CD14-positive monocyte (primary cell): ENCODE measurements around the gene NXPH1. TPM values are rescaled to one million over a fixed set of nuclear protein-coding genes. Genes with fewer than 3 reads are reported as not detected.
A peak's percentile ranks its signal among the peaks of the same experiment; 100 is the strongest.

Experiments
- DNase-seq, 3 donors: peaks; one replicate each; pipeline ENCODE4 v3.0.0-alpha.2; 2011 to 2022
- H2AFZ ChIP-seq: 2 replicates; pipeline ENCODE4 v1.6.0; 2012; ENCODE audit warnings: mild to moderate bottlenecking, low read depth, low read length, inconsistent platforms; ENCODE audit not compliant: insufficient read depth, poor library complexity, severe bottlenecking
- H3K27ac ChIP-seq, 2 donors: 1 replicate in 1 of 2; 2 replicates in 1 of 2; pipeline ENCODE4 v1.5.1; 2012 to 2013; ENCODE audit warnings: low read length in 2 of 2, control low read depth in 1 of 2, inconsistent platforms in 1 of 2, low read depth in 1 of 2, mild to moderate bottlenecking in 1 of 2
- H3K27me3 ChIP-seq, 2 donors: one replicate each; pipeline versions ENCODE4 v1.6.0 to v1.6.1; 2011 to 2013; ENCODE audit warnings: low read length in 2 of 2; ENCODE audit not compliant: control insufficient read depth in 2 of 2, insufficient read depth in 2 of 2
- H3K36me3 ChIP-seq, 2 donors: replicated peaks in 1 of 2; 1 replicate in 1 of 2; 2 replicates in 1 of 2; pipeline versions ENCODE4 v1.5.1 to v1.6.1; 2012 to 2013; ENCODE audit warnings: low read length in 2 of 2, control low read depth in 1 of 2, inconsistent platforms in 1 of 2, mild to moderate bottlenecking in 1 of 2; ENCODE audit not compliant: insufficient read depth in 2 of 2, control insufficient read depth in 1 of 2
- H3K4me1 ChIP-seq, 2 donors: 1 replicate in 1 of 2; 2 replicates in 1 of 2; pipeline versions ENCODE4 v1.5.1 to v1.6.1; 2012 to 2013; ENCODE audit warnings: low read length in 2 of 2, control low read depth in 1 of 2, inconsistent platforms in 1 of 2, mild to moderate bottlenecking in 1 of 2, moderate library complexity in 1 of 2; ENCODE audit not compliant: insufficient read depth in 2 of 2, control insufficient read depth in 1 of 2
- H3K4me2 ChIP-seq: replicated peaks from 2 replicates; pipeline ENCODE3; 2012; ENCODE audit warnings: low read length, moderate library complexity, mild to moderate bottlenecking; ENCODE audit not compliant: poor library complexity, severe bottlenecking; ENCODE audit errors: extremely low read depth
- H3K4me3 ChIP-seq, 3 experiments: fragments of 200-600 bp in 1 of 3; sonication (generic) in 1 of 3; replicated peaks in 1 of 3; 1 replicate in 2 of 3; 2 replicates in 1 of 3; pipeline ENCODE4 v1.5.1; 2011 to 2013; ENCODE audit warnings: low read length in 3 of 3, mild to moderate bottlenecking in 3 of 3, control low read depth in 2 of 3, low read depth in 2 of 3, inconsistent platforms in 1 of 3, moderate library complexity in 1 of 3
- H3K79me2 ChIP-seq: 2 replicates; pipeline ENCODE4 v1.6.0; 2012; ENCODE audit warnings: mild to moderate bottlenecking, control low read depth, inconsistent platforms, low read length, moderate library complexity; ENCODE audit not compliant: insufficient read depth
- H3K9ac ChIP-seq: 2 replicates; pipeline ENCODE4 v1.6.0; 2017; ENCODE audit warnings: low read length, mild to moderate bottlenecking; ENCODE audit not compliant: insufficient read depth, poor library complexity, severe bottlenecking
- H3K9me3 ChIP-seq, 2 donors: replicated peaks in 1 of 2; 1 replicate in 1 of 2; 2 replicates in 1 of 2; pipeline versions ENCODE4 v1.5.1 to v1.6.1; 2012 to 2013; ENCODE audit warnings: low read length in 2 of 2, control low read depth in 1 of 2; ENCODE audit not compliant: control insufficient read depth in 1 of 2, insufficient read depth in 1 of 2
- H4K20me1 ChIP-seq: 2 replicates; pipeline ENCODE4 v1.6.0; 2012; ENCODE audit warnings: mild to moderate bottlenecking, low read length, control low read depth, moderate library complexity; ENCODE audit not compliant: insufficient read depth
- H3K27ac Mint-ChIP-seq, 7 donors: one replicate each; pipeline ENCODE4 v1.8.0; 2020; ENCODE audit warnings: mild to moderate bottlenecking in 7 of 7, mixed read lengths in 7 of 7, moderate library complexity in 6 of 7, inconsistent platforms in 2 of 7
- H3K27me3 Mint-ChIP-seq, 3 donors: one replicate each; pipeline ENCODE4 v1.8.0; 2021 to 2022; ENCODE audit warnings: low read depth in 3 of 3, mild to moderate bottlenecking in 3 of 3, mixed read lengths in 3 of 3, moderate library complexity in 3 of 3, inconsistent platforms in 1 of 3
- H3K36me3 Mint-ChIP-seq, 2 donors: one replicate each; pipeline ENCODE4 v1.8.0; 2020; ENCODE audit warnings: mixed read lengths in 2 of 2, inconsistent platforms in 1 of 2, mild to moderate bottlenecking in 1 of 2
- H3K4me1 Mint-ChIP-seq: one replicate; pipeline ENCODE4 v1.8.0; 2020; ENCODE audit warnings: mild to moderate bottlenecking, mixed read lengths
- H3K4me3 Mint-ChIP-seq, 2 donors: one replicate each; pipeline ENCODE4 v1.8.0; 2020; ENCODE audit warnings: mild to moderate bottlenecking in 2 of 2, mixed read lengths in 2 of 2, moderate library complexity in 1 of 2
- H3K9me3 Mint-ChIP-seq, 7 donors: one replicate each; pipeline ENCODE4 v1.8.0; 2020 to 2022; ENCODE audit warnings: mixed read lengths in 7 of 7, mild to moderate bottlenecking in 6 of 7, moderate library complexity in 6 of 7, inconsistent platforms in 2 of 7
- WGBS: methylation state at CpG from one replicate; pipeline ENCODE4 v1.1.5; 2013; ENCODE audit warnings: missing lambda C conversion rate; ENCODE audit not compliant: insufficient coverage; 5-methylcytosine and 5-hydroxymethylcytosine counted together
- intact Hi-C, 2 donors: fragments of 100-400 bp; cut with micrococcal nuclease; formaldehyde crosslinking; loops; one replicate each; pipeline versions ENCODE4 v1.15.0 to v1.15.1; 2023
- polyA plus RNA-seq, 3 donors: library from polyadenylated mRNA; depleted of rRNA in 1 of 3; unstranded in 2 of 3; stranded (reverse) in 1 of 3; fragments of 300-500 nt in 2 of 3; fragments of >200 nt in 1 of 3; fragmentation: Illumina TruSeq in 2 of 3; gene quantifications; 1 replicate in 2 of 3; 2 replicates in 1 of 3; pipeline ENCODE4 v1.2.3, GENCODE V29; 2012 to 2021
- TF ChIP-seq, protein P1 (sequence below): fragments of 200-600 bp; IDR thresholded peaks from one replicate; pipeline ENCODE4 v1.8.0; 2022; ENCODE audit warnings: antibody characterized with exemption, mild to moderate bottlenecking

The NXPH1 gene
- polyA plus RNA-seq, 3 donors: not detected

DNA sequence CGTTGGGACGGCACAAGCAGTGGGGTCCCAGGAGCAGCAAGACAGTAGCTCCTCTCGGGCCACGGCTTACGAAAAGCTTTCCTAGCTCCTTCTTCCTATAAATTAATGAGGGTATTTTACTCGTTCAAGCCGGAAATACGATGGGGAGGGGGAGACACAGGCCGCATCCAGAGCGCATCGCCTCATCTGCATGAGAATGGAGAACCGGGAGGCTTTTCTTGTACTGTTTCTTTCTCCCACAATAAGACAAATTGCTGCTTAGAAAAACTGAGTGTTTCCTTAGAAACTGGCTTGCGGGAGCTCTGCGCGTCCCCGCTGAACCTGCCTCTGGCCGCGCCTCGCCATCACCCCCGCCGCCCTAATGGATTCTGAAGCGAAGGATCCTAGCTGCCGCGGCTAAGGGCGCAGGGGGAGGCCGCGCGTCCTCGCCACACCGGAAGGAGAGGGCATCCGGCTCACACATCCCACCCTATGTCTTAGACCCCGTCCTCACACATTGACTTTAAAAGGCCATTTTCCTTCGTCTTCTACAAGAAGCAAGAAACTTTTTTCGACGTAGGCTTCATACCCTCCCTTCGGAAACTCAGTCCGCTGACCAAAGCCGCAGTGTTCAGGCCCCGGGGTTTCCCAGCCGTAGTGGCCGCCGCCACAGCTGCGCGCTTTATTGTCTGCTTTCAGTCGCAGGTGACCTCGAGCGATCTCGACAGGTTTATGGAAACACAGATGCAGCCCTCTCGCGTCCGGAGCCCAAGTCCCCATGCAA lies 8.8 kb downstream of the NXPH1 start:
- H3K9ac ChIP-seq: no peak overlapping the region
- H3K27ac ChIP-seq: no peak overlapping the region
- peaks cover 0 to 50% of the 10 kb centered on the region in 2 donors for H3K9me3 ChIP-seq
- Mint-ChIP-seq H3K36me3 (peaks cover 4 to 6% of the 10 kb centered on the region in 2 donors), H3K27ac (no peak overlapping the region), H3K27me3 (peaks cover 74 to 79% (median 75%) of the 10 kb centered on the region in 3 donors), H3K9me3 (peaks cover 4 to 30% (median 23%) of the 10 kb centered on the region in 7 donors), H3K4me3 (peak overlapping the region in 1 of 2 donors; percentile 77), H3K4me1 (peaks cover 10% of the 10 kb centered on the region)
- no peak overlapping the region for H2AFZ ChIP-seq
- H3K27me3 ChIP-seq: peaks cover 70 to 82% of the 10 kb centered on the region in 2 donors
- H3K79me2 ChIP-seq: no peaks in the 10 kb centered on the region
- DNase-seq: no peak
- intact Hi-C loops: no loop called here
- H4K20me1 ChIP-seq: no peaks in the 10 kb centered on the region
- WGBS: 6% methylated on average over 38 of the region's 51 CpGs
- H3K4me3 ChIP-seq: no peak overlapping the region
- H3K36me3 ChIP-seq: no peaks in the 10 kb centered on the region
- no peak overlapping the region for H3K4me2 ChIP-seq
- H3K4me1 ChIP-seq: no peaks in the 10 kb centered on the region
- TF ChIP-seq, protein P1, sequence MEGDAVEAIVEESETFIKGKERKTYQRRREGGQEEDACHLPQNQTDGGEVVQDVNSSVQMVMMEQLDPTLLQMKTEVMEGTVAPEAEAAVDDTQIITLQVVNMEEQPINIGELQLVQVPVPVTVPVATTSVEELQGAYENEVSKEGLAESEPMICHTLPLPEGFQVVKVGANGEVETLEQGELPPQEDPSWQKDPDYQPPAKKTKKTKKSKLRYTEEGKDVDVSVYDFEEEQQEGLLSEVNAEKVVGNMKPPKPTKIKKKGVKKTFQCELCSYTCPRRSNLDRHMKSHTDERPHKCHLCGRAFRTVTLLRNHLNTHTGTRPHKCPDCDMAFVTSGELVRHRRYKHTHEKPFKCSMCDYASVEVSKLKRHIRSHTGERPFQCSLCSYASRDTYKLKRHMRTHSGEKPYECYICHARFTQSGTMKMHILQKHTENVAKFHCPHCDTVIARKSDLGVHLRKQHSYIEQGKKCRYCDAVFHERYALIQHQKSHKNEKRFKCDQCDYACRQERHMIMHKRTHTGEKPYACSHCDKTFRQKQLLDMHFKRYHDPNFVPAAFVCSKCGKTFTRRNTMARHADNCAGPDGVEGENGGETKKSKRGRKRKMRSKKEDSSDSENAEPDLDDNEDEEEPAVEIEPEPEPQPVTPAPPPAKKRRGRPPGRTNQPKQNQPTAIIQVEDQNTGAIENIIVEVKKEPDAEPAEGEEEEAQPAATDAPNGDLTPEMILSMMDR: no peak

DNA sequence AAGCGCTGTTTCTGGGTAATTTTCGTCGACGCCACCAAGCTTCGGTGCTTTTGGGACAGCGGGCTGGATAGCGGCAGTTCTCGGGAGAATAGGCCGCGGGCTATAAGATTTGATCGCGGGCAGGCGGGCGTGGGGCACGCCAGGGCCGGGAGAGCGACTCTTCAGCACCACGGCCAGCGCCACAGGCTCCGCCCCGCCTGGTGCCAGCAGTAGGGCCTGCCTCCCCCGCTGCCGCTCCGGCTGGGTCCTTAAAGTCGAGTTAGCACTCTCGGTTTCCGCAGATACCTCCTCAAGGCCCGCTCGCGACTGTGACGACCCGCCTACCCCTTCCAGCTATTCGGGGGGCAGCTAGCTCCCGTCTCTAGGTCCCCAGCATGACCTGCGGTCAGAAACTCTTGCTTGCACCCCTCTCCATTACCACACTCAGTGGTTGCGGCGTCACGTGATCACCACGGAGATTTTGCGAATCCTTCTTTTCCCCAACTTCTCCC lies 9.4 kb downstream of the NXPH1 start:
- 1% methylated on average over 40 of the region's 40 CpGs for WGBS
- Mint-ChIP-seq H3K4me3 (peak overlapping the region in 1 of 2 donors; percentile 77), H3K9me3 (peaks cover 4 to 28% (median 23%) of the 10 kb centered on the region in 7 donors), H3K36me3 (peaks cover 4 to 6% of the 10 kb centered on the region in 2 donors), H3K4me1 (peaks cover 8% of the 10 kb centered on the region), H3K27ac (no peak overlapping the region), H3K27me3 (peaks cover 68 to 73% (median 71%) of the 10 kb centered on the region in 3 donors)
- TF ChIP-seq, protein P1: no peak
- H4K20me1 ChIP-seq: no peaks in the 10 kb centered on the region
- no peaks in the 10 kb centered on the region for H3K79me2 ChIP-seq
- no peaks in the 10 kb centered on the region for H3K4me1 ChIP-seq
- no peak overlapping the region for H3K9ac ChIP-seq
- no peak overlapping the region for H3K4me2 ChIP-seq
- H3K27ac ChIP-seq: no peak overlapping the region
- peaks cover 0 to 45% of the 10 kb centered on the region in 2 donors for H3K9me3 ChIP-seq
- no peaks in the 10 kb centered on the region for H3K36me3 ChIP-seq
- H3K4me3 ChIP-seq: no peak overlapping the region
- DNase-seq: no peak
- H2AFZ ChIP-seq: no peak overlapping the region
- H3K27me3 ChIP-seq: peaks cover 64 to 76% of the 10 kb centered on the region in 2 donors
- intact Hi-C loops: no loop called here
